Endodermal cell (in vitro differentiated cells): ENCODE results near the gene CIT. TPM values are rescaled to one million over a fixed set of nuclear protein-coding genes. Genes with fewer than 3 reads are reported as not detected.

Experiments used
- DNase-seq: peaks from one replicate; pipeline ENCODE4 v3.0.0-alpha.2; 2017
- H3K27ac ChIP-seq: 2 replicates; pipeline ENCODE4 v1.5.1; 2013; ENCODE audit warnings: mild to moderate bottlenecking, low read depth, low read length, moderate library complexity
- H3K27me3 ChIP-seq: 2 replicates; pipeline ENCODE4 v1.6.1; 2013; ENCODE audit warnings: mild to moderate bottlenecking, low read length, moderate library complexity; ENCODE audit not compliant: insufficient read depth, control insufficient read depth, poor library complexity, severe bottlenecking
- H3K36me3 ChIP-seq: 2 replicates; pipeline ENCODE4 v1.7.0; 2013; ENCODE audit warnings: mild to moderate bottlenecking, low read length, moderate library complexity; ENCODE audit not compliant: control insufficient read depth, insufficient read depth
- H3K4me1 ChIP-seq: one replicate; pipeline ENCODE4 v1.7.0; 2013; ENCODE audit warnings: low read length; ENCODE audit not compliant: control insufficient read depth, insufficient read depth
- H3K4me3 ChIP-seq: 2 replicates; pipeline ENCODE4 v1.5.1; 2013; ENCODE audit warnings: mild to moderate bottlenecking, low read length, moderate library complexity
- H3K9ac ChIP-seq: 2 replicates; pipeline ENCODE4 v1.6.1; 2013; ENCODE audit warnings: mild to moderate bottlenecking, low read length, moderate library complexity; ENCODE audit not compliant: poor library complexity, severe bottlenecking; ENCODE audit errors: extremely low read depth
- H3K9me3 ChIP-seq: 2 replicates; pipeline ENCODE4 v1.6.1; 2013; ENCODE audit warnings: mild to moderate bottlenecking, low read length, moderate library complexity; ENCODE audit not compliant: control insufficient read depth
- H3K27ac Mint-ChIP-seq: 2 replicates; pipeline ENCODE4 v1.8.0; 2020; ENCODE audit warnings: mixed read lengths
- H3K27me3 Mint-ChIP-seq: 2 replicates; pipeline ENCODE4 v1.8.0; 2021; ENCODE audit warnings: mild to moderate bottlenecking, mixed read lengths; ENCODE audit not compliant: insufficient read depth
- H3K36me3 Mint-ChIP-seq: 2 replicates; pipeline ENCODE4 v1.8.0; 2020; ENCODE audit warnings: low read depth, mixed read lengths
- H3K4me1 Mint-ChIP-seq: 2 replicates; pipeline ENCODE4 v1.8.0; 2020; ENCODE audit warnings: mixed read lengths
- H3K4me3 Mint-ChIP-seq: 2 replicates; pipeline ENCODE4 v1.8.0; 2020; ENCODE audit warnings: mild to moderate bottlenecking, moderate library complexity, mixed read lengths
- H3K9me3 Mint-ChIP-seq: 2 replicates; pipeline ENCODE4 v1.8.0; 2020; ENCODE audit warnings: mild to moderate bottlenecking, mixed read lengths
- WGBS, 2 experiments: methylation state at CpG; one replicate each; pipeline versions ENCODE4 v1.1.5 to v1.1.7; 2013; ENCODE audit warnings: missing lambda C conversion rate in 2 of 2, mixed read lengths in 1 of 2; ENCODE audit not compliant: insufficient coverage in 1 of 2, insufficient read length in 1 of 2; 5-methylcytosine and 5-hydroxymethylcytosine counted together
- total RNA-seq, 2 donors: library from RNA; stranded (reverse); fragmentation: NEBNext Ultra II Directional in 1 of 2; extraction: Animal tissue kit (Norgen Biotek cat#: 25700) in 1 of 2; gene quantifications; 2 replicates in 1 of 2; 3 replicates in 1 of 2; pipeline ENCODE4 v1.2.1, GENCODE V29; 2021
- TF ChIP-seq, protein P1 (sequence below): fragments of 200-600 bp; sonication (generic); conservative IDR thresholded peaks from 2 replicates; pipeline ENCODE4 v1.5.0; 2021; ENCODE audit warnings: antibody characterized with exemption, mild to moderate bottlenecking

The CIT gene
- total RNA-seq, 2 donors from 2014 or later, result 57.3 to 79.1 TPM

DNA sequence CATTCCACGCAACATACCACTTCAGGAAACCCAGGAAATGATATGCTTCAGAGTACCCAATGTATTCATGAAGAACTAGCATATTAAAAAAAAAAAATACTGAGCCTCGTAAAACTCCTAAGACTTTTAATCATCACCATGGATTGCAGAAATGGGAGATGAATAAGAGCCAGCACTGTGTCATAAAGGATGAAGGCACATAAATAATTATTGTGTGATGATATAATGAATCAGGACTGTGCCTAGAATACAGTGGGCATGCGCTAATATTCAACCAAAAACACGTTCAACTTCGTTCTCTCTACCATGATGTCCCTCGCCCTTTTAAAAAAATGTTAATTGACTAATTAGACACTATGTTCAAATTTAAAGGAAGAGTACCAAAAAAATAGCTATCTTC, 68.7 kb downstream of the CIT start:
- Histone ChIP-seq H3K27ac (no peak overlapping the region), H3K36me3 (peaks cover 9% of the 10 kb centered on the region), H3K4me1 (no peaks in the 10 kb centered on the region), H3K9me3 (peaks cover 11% of the 10 kb centered on the region), H3K9ac (no peak overlapping the region), H3K27me3 (no peaks in the 10 kb centered on the region), H3K4me3 (no peak overlapping the region)
- Mint-ChIP-seq H3K36me3 (peaks cover 41% of the 10 kb centered on the region), H3K27me3 (no peaks in the 10 kb centered on the region), H3K4me3 (no peak overlapping the region), H3K4me1 (peaks cover 8% of the 10 kb centered on the region), H3K27ac (no peak overlapping the region), H3K9me3 (peaks cover 14% of the 10 kb centered on the region)
- DNase-seq, result no peak
- 94 to 100% methylated on average over 5 to 6 of the region's 6 CpGs for WGBS, 2 experiments
- TF ChIP-seq, protein P1, sequence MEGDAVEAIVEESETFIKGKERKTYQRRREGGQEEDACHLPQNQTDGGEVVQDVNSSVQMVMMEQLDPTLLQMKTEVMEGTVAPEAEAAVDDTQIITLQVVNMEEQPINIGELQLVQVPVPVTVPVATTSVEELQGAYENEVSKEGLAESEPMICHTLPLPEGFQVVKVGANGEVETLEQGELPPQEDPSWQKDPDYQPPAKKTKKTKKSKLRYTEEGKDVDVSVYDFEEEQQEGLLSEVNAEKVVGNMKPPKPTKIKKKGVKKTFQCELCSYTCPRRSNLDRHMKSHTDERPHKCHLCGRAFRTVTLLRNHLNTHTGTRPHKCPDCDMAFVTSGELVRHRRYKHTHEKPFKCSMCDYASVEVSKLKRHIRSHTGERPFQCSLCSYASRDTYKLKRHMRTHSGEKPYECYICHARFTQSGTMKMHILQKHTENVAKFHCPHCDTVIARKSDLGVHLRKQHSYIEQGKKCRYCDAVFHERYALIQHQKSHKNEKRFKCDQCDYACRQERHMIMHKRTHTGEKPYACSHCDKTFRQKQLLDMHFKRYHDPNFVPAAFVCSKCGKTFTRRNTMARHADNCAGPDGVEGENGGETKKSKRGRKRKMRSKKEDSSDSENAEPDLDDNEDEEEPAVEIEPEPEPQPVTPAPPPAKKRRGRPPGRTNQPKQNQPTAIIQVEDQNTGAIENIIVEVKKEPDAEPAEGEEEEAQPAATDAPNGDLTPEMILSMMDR, result no peak

DNA sequence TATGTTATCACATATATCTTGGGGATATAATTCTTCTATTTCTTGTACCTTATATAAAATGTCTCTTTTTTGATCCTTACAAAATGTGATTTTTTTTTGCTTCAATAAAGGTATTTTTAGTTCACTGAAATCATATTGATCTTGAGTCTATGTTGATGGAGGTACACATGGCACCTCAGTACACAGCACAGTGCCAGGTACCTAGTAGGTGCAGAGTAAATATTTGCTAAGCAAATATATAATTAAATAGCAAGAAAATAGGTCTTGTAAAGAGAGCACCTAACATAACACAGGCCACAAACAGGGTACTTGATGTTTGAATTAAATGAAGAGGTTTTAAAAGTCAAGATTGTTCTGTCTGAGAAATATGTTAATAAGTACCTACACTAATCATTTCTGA, 69.7 kb downstream of the CIT start:
- no peaks in the 10 kb centered on the region for H3K4me1 ChIP-seq
- no peak overlapping the region for H3K9ac ChIP-seq
- no peak overlapping the region for H3K4me3 Mint-ChIP-seq
- H3K36me3 ChIP-seq, result peaks cover 9% of the 10 kb centered on the region
- H3K27ac Mint-ChIP-seq, result no peak overlapping the region
- H3K27me3 Mint-ChIP-seq, result peaks cover 2% of the 10 kb centered on the region
- peaks cover 14% of the 10 kb centered on the region for H3K9me3 Mint-ChIP-seq
- no peak overlapping the region for H3K27ac ChIP-seq
- H3K4me3 ChIP-seq, result no peak overlapping the region
- TF ChIP-seq, protein P1, result no peak
- H3K36me3 Mint-ChIP-seq, result peaks cover 34% of the 10 kb centered on the region
- H3K9me3 ChIP-seq, result peaks cover 11% of the 10 kb centered on the region
- DNase-seq, result no peak
- no peaks in the 10 kb centered on the region for H3K27me3 ChIP-seq
- H3K4me1 Mint-ChIP-seq, result peaks cover 17% of the 10 kb centered on the region

DNA sequence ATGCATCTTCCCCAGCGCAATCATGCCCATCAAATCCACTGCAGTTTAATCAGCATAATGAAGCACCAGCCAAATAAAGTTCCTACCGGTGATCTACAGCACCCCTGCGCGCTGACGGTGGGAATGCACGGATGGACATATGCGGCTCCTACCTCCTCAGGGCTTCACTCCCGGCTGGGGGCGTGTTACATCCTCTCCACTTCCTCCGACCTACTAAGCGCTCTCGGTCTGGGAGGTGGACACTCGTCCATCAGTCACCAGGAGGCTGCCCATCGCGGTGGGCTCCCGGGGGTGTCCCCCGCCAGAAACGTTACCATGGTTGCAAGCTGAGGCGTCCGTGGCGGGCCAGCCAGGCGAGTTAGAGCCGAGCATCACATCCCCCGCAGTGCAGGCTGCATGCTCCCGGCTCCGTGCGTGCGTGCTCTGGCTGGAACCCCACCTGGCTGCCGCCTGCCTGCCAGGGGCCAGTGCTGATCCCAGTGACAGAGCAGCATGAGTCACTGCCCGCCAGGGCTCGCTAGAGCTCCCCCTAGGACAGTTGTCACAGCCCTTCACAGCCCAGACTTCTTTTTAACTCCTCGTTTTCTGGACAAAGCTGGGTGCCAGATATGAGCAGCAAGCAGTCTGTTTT, 73.0 kb downstream of the CIT start:
- WGBS, 2 experiments, result 22 to 24% methylated on average over 8 to 32 of the region's 32 CpGs
- H3K27ac Mint-ChIP-seq, result peak overlapping the region; percentile 69

More for the DNA sequence above, 73.0 kb downstream of the CIT start:
- Histone ChIP-seq H3K4me3 (peak overlapping the region; percentile 67), H3K36me3 (peaks cover 22% of the 10 kb centered on the region), H3K9me3 (peaks cover 11% of the 10 kb centered on the region), H3K9ac (no peak overlapping the region), H3K27ac (no peak overlapping the region), H3K27me3 (no peaks in the 10 kb centered on the region), H3K4me1 (no peaks in the 10 kb centered on the region)
- Mint-ChIP-seq H3K4me3 (peak overlapping the region; percentile 49), H3K27me3 (peaks cover 2% of the 10 kb centered on the region), H3K4me1 (peaks cover 36% of the 10 kb centered on the region), H3K9me3 (peaks cover 14% of the 10 kb centered on the region), H3K36me3 (peaks cover 27% of the 10 kb centered on the region)
- TF ChIP-seq, protein P1, result peak; percentile 81
- peak; percentile 97 for DNase-seq
